Measurements from ENCODE around the gene SPEM2.
A peak's percentile ranks its signal among the peaks of the same experiment; 100 is the strongest.

SPEM2 gene

DNA sequence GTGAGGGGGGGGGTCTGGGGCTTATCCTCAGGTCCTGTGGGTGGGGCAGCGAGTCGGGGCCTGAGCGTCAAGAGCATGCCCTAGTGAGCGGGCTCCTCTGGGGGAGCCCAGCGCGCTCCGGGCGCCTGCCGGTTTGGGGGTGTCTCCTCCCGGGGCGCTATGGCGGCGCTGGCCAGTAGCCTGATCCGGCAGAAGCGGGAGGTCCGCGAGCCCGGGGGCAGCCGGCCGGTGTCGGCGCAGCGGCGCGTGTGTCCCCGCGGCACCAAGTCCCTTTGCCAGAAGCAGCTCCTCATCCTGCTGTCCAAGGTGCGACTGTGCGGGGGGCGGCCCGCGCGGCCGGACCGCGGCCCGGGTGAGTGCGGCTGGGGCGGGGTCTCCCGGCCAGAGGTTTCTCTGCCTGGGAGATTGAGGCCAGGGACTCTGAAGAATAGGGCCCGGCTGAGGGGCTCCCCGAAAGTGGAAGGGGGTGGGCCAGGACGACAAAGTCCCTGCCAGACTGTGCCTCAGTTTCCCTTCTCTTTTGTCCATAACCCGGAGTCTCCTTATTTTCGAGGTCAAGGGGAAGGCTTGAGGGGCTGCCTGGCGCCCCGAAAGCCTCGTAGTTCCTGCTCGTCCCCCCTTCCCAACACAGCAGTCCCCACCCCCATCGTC is 14.2 kb downstream of the SPEM2 start, which contains the start of gene FGF11:
Gene FGF11 (plus strand): TSS at position 51 of the 651 bp plus-strand sequence. CDS start 109 bp downstream, at position 160.
- peak within 1 kb of the TSS; percentile 89 for H3K27ac ChIP-seq
- DNase-seq (ENCODE audit: low read depth, low spot score) = no peak

DNA sequence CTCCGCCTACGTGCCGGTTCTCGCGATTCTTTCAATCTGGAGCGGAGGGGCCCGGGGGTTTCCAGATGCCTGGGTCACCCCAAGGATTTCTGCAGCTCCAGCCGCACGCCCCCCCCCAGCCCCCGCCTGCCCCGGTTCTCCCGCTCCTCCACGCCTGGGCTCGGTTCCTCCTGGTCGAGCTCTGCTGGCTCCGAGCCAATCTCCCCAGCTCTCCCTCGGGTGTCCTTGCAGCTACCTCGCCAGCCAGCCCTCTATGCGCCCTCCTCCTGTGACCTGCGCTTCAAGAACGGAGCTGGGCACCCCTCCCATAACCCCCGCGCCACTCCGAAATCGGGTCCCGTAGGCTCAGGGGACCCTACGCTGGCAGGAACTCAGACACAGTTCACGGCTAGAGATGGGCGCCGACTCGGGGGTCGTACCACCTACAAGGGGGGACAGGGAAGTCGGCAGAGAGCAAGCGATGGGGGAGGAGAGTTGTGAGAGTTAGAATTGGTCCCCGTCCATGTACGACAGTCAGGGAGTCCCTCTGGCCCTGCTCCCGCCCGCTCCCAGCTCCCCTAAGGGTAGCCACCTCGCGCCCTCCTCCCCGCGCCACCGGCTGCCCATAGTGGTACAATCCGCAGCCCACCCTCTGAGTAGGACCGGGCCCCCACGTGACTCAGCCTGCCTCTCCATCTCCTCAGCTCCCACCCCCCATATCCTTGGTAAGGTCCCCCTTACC is 14.9 kb downstream of the SPEM2 start:
- H3K27ac ChIP-seq = peak overlapping the region; percentile 89

DNA sequence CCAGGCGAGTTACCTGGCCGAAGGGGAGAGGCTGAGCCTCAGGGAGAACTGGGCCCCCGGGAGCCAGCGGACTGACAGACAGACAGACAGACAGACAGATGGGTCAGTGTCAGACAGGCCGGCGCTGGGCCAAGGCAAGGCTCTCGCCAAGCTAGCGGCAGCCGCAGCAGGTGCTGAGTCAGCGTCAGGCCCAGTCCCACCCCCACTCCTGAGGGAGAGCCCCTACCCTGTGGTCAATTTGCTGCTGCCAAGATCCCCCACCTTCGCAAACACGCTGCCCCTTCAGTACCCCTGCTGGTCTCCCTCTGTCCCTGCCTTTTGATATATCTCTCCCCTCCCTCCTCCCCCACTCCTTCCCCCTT is 15.4 kb downstream of the SPEM2 start:
- H3K27ac ChIP-seq = peak overlapping the region; percentile 89
- DNase-seq (ENCODE audit: low read depth, low spot score) = no peak

More for the DNA sequence above, 14.9 kb downstream of the SPEM2 start:
- no peak for DNase-seq (ENCODE audit: low read depth, low spot score)

DNA sequence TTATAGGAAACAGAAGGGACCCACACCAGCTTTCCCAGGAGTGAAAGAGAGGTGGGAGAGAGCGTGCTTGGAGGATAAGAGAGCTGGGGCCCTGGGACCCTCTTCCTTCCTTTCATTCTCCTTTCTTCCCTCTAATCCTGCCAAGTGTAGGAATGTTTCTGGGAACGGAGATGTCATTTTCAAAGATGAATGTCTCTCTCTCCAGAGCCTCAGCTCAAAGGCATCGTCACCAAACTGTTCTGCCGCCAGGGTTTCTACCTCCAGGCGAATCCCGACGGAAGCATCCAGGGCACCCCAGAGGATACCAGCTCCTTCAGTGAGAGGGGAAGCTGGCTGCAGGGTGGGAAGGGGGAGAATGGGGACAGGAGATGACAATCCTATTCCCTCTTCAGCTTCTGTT is 15.8 kb downstream of the SPEM2 start:
- DNase-seq (ENCODE audit: low read depth, low spot score) = no peak
- no peak overlapping the region for H3K27ac ChIP-seq

DNA sequence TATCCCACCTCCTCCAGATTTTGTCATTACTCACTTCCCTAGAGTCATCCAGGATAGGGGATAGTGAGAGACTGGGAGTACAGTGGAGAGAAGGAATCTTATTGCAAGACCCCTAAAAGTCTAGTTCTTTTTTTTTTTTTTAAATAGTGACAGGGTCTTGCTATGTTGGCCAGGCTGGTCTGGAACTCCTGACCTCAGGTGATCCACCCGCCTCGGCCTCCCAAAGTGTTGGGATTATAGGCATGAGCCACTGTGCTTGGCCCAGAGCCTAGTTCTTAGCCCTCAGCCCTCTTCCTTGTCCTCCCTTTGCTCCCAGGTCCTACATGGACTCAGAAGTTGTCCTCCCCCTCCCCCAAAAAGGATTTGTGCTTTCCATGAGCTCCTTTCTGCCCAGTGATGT is 16.7 kb downstream of the SPEM2 start:
- H3K27ac ChIP-seq = peak overlapping the region; percentile 94
- no peak for DNase-seq (ENCODE audit: low read depth, low spot score)

DNA sequence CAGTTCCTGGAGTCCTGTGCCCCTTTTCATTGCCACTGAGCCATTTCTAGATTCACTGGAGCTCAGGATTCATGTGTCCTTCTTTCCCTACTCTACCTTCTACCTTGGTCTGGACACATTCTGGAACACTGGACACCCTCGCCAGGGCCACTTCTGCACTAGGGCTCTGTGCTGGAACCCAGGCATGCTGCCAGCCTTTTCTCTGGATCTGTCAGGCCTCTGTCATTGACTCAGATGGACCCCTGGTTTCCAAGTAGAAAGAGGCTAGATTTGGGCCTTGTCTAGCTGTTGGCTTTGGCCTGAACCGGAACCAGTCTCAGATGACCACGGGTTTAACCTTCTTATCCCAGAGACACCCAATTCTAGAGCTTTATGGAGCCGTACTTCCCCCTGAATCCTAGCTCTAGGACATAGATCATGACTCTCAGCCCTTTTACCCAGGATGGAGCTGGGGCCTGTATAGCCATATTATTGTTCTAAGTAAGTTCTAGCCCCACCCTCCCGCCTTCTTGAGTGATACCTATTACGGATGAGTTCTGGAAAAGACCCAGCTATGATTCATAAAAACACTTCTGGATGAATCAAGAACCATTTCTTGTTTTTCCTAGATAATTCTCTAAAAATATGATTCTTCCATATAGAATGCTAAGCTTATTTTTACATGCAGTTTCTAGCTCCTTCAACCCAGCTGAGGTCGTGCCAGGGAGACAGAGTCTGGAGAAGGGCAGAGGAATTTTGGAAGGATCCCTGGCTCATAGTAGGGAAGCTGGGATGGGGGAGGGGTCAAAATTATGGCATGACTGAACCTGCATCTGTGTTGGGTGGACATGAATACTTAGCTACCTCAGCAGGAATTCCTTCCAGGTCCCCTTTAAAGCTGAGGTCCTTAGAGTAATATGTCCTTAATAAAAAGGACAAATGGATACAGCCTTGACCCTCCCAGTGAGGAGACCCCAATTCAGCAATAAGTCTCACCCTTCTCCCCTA is 18.4 kb downstream of the SPEM2 start:
- H3K27ac ChIP-seq = peak overlapping the region; percentile 94
- peak; percentile 72 for DNase-seq (ENCODE audit: low read depth, low spot score)

DNA sequence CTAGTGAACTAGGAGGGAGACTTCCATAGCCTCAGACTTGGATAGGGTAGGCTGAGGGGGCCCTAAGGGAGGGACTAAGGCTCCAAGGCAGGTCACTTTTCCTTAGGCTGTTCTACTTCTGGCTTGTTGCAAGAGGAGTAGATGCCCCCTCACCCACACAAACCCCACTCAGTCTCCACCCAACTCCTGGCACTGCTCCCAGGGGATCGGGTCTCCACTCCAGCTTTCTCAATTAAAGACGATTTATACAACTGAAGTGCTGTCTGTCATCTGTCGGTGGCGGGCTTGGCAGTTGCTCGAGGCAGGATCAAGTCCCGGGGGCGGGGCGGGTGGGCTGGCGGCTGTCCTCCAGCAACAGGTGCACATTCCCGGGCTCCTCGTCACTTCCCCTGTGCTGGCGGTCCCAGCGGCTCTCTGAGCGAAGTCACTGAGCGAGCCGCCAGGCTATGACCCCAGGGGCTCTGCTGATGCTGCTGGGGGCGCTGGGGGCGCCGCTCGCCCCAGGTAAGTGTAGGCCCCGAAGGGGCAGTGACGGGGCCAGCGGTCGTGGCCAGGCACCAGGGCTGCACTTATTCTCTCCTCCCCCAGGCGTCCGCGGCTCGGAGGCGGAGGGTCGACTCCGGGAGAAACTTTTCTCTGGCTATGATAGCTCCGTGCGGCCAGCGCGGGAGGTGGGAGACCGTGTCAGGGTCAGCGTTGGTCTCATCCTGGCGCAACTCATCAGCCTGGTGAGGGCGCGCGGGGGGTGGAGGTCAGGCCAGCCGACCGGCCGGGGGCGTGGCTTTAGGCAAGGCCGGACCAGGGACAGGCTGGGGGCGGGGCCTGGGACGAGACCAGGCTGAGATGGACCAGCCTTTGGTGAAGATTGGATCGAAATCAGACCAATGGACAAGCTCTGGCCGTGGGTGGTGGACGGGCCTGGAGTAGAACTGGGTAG is 19.5 kb downstream of the SPEM2 start, which contains the start of gene CHRNB1:
Gene CHRNB1 (plus strand): TSS at position 380 of the 937 bp plus-strand sequence. CDS start 67 bp downstream, at position 447.
- no peak for DNase-seq (ENCODE audit: low read depth, low spot score)
- H3K27ac ChIP-seq = peak within 1 kb of the TSS; percentile 94

DNA sequence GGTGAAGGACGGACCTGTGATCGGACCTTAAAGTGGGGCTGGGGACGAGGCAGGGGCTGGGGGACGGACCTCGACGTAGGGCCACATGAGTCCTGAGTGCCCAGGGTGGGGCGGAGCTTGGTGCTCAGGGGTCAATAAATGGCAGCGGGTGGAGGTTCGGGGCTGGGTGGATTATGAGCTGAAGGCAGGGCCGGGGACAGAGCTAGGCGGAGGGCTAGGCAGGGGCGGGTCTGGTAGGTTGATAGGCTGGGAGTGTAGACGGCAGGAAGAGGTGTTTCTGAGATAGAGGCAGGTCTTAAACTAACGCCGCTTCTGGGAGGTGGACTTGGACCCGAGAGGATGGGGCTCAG is 20.2 kb downstream of the SPEM2 start:
- no peak for DNase-seq (ENCODE audit: low read depth, low spot score)
- peak overlapping the region; percentile 94 for H3K27ac ChIP-seq

DNA sequence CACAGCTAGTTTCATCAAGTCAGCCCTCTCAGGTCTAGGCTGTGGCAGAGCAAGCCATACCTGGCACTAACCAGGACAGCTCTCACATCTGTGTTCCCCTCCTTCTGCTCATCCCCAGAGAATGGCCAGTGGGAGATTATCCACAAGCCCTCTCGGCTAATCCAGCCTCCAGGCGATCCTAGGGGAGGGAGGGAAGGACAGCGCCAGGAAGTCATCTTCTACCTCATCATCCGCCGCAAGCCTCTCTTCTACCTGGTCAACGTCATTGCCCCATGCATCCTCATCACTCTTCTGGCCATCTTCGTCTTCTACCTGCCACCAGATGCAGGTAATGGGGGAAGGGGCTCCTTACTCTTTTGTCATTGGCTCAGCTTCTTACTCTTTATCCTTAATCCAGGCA is 23.0 kb downstream of the SPEM2 start:
- no peak overlapping the region for H3K27ac ChIP-seq

DNA sequence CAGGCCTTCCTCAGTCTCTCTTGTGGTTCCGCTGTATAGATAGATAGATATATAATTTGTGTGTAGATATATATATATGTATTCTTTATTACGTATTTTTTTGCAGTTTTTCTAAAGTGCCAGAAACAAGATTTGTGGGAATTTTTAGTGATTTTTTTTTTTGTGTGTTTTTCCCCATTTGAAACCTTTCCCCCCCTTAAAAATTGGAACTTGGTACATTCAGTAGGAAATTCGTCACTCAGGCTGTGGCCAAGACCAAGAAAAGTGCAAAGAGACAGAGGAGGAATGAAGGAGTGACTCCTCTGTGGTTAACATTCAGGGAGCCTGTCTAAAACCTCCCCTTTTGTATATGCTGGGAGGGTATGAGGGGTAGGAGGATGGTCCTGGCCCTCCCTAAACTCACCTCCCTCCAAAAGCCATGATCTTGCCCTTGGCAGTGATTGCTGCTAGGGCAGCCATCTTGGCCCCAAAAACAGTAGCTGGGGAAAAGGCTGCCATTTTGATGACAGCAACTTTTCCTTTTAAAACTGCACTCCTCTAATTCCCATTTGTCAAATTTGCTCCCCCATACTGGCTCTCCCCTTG is 34.6 kb downstream of the SPEM2 start:
- DNase-seq (ENCODE audit: low read depth, low spot score) = no peak
- peak overlapping the region; percentile 36 for H3K27ac ChIP-seq

More for the DNA sequence above, 23.0 kb downstream of the SPEM2 start:
- no peak for DNase-seq (ENCODE audit: low read depth, low spot score)

DNA sequence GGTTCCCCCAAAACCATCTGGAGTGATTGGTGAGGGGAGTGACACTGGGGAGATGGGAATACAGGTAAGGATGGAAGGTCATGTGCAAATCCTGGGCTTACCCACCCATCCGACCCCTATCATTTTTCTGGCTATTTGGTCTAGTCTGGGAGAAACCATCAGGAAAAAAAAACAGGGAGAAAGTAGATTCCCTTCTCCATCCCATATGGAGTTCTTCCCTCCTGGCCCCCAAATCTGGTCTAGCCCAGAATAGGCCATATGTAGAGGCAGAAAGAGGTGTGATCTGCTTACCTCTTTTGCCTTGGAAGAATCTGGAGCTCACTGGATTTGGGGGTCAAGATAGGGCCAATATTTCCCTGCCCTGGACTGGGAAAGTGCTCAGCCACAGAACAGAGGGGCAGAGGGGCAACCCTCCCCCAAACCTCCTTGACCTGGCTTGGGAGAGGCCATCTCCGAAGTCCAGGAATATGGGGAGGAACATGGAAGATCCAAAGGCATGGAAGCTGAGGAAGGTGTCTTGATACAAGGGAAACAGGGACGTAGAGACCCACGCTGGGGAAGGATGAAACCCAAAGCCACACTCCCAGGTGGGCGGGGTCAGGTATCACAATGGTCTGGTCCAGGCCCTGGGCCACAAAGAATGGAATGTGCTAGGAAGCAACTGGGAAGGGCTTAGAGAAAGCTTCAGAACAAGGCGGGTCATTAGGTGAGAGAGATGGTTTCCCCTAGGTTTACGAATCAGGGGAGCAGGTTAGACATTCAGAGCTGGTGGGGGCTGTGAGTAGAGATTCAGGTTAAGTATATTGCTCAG is 35.6 kb downstream of the SPEM2 start:
- peak overlapping the region; percentile 36 for H3K27ac ChIP-seq
- DNase-seq (ENCODE audit: low read depth, low spot score) = no peak

DNA sequence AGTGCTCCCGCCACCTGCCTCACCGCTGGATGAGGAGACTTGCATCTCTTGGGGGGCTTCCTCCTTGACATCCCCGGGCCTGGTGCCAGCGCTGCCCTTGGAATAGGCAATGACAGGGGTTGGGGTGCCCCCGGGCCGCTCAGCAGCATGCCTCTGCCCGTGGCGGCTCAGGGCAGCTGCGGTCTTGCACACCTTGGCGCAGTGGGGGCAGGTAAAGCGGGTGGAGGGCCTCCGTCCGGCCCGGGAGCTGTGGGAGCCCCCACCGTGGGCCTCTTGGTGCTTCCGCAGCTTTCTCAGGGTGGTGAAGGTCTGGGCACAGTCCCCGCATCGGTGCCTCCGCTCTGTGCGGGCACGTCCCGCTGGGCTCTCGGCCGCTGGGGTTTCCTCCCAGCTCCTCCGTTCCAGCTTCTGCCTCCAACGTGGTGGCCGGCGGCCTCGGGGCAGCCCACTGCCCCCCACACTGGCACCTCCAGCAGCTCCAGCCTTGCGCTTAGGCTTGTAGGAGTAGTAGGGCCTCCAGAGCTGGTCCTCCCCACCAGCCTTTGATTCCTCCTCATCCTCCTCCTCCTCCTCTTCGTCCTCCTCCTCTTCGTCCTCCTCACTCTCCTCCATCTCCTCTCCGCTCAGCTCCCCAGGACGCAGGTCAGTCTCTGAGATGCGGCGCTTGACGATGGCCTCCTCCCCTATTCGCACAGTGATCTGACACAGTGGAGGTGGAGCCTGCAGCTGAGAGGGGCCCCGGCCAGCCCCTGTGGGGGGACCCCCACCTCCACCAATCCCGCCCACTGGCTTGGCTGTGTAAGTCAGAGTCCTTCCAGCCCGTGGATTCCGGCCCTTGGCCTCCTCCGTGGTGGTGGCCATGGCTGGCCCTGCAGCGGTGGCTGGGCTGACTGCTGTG is 37.3 kb downstream of the SPEM2 start:
- DNase-seq (ENCODE audit: low read depth, low spot score) = no peak
- H3K27ac ChIP-seq = no peak overlapping the region

DNA sequence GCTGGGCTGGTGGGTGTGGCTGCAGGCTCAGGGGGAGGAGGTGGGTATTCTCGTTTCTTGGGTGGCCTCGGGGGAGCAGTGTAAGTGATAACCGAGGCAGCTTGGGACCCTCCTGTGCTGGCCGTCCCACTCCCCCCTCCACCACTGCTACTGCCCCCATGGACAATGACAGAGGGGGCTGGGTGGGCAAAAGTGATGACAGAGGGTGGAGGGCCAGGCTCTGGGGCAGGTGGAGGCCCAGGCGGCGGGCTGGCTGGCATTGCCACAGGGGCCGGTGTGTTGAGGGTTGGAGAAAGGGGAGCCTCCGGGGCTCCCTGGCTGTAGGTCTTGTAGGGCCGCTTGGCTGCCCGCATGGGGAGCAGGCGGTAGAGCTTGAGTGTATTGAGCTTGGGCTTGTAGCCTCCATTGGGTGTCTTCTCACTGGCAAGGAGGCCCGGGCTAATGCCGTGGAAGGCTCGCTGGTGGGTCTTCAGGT is 38.0 kb downstream of the SPEM2 start:
- DNase-seq (ENCODE audit: low read depth, low spot score) = no peak
- H3K27ac ChIP-seq = peak overlapping the region; percentile 35

DNA sequence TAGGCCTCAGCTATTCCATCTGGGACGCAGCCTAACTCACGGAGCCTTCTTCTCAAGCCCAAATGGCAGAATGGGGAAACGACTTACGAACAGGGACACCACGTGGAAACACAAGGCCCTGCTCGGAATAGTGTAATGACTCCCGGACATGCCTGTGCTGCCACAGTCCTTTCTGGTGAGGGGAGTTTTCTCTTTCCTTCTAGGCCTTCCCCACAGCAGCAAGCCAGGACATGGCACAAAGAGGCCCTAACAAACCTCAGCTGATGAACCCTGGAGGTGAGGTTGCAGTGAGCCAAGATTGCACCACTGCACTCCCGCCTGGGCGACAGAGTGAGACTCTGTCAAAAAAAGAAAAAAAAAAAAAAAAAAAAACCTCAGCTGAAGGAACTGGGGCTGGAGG is 38.7 kb downstream of the SPEM2 start:
- no peak for DNase-seq (ENCODE audit: low read depth, low spot score)
- H3K27ac ChIP-seq = peak overlapping the region; percentile 35

DNA sequence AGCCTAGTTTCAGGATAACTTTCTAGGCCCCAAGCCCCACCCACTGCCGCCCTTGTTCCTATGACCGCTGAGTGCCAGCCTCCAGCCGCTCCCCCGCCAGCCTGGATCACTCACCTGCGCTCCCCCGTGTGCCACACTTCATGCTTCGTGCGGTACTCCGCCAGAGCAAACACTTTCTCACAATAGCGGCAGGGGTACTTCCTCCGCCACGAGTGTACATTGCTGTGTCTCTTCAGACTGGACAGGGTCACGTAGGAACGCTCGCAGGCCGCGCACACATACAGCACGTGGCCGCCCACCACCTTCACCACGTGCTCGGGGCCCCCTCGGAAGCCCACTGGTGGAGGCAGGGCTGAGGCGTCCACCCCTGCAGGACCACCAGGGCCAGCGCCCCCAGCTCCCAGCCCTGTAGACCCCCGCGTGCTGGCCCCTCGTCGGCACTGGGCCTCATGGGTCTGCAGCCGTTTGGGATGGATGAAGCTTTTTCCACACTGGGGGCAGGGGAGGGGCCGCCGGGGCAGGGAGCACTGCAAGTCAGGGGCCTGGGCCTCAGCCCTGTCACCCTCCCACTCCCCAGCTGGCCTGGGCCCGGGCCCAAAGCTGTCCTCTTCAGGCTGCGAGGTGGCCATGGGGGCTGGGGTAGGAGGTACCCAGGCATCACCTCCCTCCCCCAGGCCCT is 40.3 kb downstream of the SPEM2 start:
- DNase-seq (ENCODE audit: low read depth, low spot score) = no peak
- H3K27ac ChIP-seq = no peak overlapping the region

DNA sequence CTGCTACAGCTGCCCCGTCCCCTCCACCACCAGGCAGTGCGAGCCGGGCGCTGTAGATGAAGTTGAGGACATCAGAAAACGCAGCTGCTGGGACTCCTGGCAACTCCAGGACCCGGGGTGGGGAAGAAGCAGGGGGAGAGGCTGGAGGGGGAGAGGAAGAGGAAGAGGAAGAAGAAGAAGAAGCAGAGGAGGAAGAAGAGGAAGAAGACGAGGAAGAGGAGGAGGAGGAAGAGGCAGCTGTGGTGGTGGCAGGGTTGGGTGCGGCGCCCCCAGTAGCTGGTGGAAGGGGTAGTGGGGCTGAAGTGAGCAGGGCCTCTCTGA is 40.9 kb downstream of the SPEM2 start:
- H3K27ac ChIP-seq = no peak overlapping the region
- DNase-seq (ENCODE audit: low read depth, low spot score) = no peak

Data from epithelial cell of prostate (primary cell).